ENCODE measurements around the gene KHNYN.
A peak's percentile ranks its signal among the peaks of the same experiment; 100 is the strongest.
"Not testable (repeated sequence)": the region's sequence is repeated elsewhere in the genome, so short reads cannot be mapped to it uniquely, and the experiment has no call there.

KHNYN gene

DNA sequence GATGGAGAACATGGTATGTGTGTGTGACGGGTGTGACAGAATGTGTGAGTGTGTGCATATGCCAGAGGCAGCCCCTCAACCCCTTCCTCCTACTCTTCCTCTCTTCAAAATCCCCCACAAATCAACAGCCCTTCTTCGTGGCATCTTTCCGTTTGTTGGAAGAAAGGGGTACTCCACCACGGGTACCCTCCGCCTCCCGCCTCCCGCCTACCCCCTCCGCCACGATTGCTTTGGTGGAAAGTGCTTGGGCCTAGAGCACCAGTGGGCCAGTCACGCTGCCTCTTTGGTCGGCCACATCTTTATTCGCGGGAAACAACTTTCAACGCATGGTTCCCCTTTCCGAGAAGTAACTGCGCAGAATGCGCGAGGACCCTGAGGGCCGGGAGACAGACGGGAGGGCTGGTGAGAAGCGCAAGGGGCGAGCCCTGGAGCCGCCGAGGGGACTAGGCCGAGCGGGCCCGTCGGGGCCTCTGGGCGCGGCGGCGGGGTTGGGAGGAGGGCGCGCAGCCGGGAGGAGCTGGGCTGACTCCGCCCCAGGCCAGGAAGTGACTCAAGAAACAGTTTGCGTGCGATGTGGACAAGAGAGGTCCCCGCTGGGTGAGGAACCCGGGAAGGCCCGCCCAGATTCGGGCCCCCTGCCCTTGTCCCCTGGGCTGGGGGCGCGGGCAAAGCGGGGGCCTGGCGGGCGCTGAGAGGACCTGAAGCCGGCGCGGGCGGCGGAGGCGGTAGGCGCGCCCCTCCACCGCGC lies at the start of gene KHNYN, which contains the start of gene CBLN3:
Gene KHNYN, plus strand, starts transcription at position 560 of the 748 bp plus-strand sequence. CDS start 777 bp downstream, outside the sequence.
Gene CBLN3, minus strand, starts transcription at position 274 of the 748 bp plus-strand sequence. CDS start 614 bp downstream, outside the sequence.
- DNase-seq, result peak; percentile 92

DNA sequence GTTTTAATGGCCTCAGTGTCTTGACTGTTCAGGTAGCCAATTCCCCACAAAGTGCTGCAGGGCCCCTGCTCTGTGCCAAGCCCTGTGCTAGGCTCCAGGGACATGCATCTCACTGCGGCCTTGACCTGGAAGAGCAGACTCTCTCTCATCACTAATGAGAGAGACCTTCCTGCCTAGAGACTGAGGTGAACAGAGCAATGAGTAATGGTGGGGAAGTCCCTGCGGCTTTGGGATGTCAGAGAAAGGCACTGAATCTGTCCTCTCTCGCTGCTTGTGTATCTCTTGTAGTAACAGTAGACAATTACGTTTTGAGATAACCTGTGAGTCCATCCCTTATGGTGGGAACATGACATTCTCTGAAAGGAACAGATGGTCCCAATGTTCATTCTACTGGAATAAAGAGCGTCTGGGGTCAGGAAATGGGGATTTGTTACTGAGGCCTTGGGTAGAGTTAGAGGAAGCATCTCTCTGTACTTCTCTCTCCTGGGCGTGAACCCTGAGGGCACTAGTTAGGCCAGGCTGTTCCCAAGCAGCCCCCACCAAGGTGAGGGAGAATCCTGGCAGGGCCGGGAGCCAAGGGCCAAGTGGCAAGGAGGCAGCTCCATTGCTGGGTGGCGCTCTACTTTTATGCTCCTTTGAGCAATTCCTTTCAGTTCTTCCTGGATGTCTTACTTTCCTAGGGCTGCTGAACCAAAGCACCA lies 48.2 kb upstream of the KHNYN start:
- no peak for DNase-seq

DNA sequence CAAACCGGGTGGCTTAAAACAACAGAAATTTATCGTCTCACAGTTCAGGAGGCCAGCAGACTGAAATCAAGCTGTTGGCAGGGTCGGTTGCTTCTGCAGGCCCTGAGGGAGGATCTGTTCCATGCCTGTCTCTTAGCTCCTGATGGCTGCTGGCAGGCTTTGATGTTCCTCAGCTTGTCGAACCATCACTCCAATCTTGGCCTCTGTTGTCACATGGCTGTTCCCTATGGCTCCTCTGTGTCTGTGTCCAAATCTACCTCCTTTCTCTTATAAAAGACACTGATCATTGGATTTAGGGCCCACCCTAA lies 47.7 kb upstream of the KHNYN start:
- no peak for DNase-seq

DNA sequence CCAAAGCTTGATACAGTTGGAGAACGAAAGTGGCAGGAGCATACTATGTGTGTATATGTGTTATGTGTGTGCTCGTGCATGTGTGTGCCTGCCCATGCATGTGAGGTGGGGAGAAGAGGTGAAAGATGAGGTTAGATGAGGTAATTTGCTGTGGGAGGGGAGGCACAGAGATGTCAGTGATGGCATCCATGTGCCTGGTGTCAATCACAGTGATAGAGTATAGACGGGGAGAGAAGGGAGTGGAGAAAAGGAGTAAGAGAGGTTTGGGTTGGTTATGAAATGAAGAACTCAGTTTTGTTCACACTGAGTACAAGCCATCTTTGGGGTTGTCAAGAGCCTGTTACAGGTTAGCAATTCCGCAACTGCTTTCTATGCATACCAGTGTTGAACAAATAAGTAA lies 45.6 kb upstream of the KHNYN start:
- no peak for DNase-seq

DNA sequence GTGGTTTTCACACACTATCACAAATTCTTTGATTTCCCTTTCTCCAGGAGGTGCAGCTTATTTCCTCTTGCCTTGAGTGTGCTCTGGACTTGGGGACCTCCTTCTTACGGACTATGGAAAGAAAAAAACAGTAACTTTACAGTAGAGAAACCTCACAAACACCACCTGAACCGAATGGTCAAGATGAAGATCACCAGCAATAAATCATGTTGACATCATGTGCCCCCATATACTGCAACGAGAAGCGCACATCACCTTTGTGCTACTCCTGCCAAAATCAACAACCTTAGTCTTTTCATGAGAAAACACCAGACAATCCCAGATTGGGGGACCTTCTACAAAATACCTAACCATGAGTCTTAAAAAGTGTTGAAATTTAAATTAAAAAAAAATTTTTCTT lies 44.2 kb upstream of the KHNYN start:
- DNase-seq, result no peak

DNA sequence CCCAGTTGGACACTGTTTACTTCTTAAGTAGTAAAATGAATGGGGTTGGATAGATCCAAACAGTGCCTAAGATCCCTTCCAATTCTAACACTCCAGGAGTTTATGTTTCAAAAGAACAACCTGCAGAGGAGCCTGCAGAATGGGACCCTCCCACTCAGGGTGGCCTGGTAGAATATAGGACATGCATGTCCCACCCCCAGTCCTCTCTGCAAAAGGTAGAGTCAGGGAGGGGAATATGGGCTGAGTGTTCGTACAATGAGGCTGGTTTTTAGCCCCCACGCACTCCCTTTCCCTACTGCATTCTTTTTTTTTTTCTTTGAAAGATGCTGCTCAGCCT lies 42.8 kb upstream of the KHNYN start:
- no peak for DNase-seq

DNA sequence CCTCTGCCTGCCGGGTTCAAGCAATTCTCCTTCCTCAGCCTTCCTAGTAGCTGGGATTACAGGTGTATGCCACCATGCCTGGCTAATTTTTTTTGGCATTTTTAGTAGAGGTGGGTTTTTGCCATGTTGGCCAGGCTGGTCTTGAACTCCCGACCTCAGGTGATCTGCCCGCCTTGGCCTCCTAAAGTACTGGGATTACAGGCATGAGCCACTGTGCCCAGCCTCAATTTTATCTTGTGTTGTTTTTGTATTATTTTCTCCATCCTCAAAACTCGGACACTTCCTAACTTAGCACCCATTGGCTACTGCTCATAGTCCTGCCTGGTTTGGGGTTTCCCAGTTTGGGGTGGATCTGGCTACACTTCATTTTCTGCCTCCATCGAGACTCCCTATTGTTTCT lies 42.2 kb upstream of the KHNYN start:
- not testable (repeated sequence) for DNase-seq

DNA sequence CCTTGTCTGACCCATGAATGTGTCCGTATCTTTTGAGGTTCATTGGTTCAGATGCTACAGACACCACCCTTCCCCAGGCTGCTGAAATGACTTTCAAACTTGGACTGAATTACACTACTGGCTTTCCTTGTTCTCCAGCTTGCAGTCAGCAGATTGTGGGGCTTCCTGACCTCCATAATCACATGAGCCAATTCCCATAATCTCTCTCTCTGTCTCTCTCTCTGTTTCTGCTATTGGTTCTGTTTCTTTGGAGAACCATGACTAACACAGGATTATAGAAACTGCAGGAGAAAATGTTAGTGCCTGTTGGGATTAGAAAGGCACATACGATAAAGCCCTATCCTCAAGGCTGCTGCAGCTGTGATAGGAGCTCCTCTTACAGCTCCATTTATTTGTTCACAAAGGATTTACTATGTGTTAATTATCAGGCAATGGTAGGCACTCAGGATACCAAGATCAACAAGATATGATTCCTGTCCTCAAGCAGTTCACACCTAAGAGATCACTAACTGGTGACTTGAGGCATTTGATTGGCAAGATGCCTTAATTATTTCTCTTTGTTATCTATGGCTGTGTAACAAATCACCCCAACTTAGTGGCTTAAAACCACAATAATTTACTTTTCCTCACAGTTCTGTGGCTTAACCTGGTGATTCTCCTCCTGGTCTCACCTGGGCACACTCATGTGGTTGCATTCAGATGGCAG lies 41.1 kb upstream of the KHNYN start:
- DNase-seq, result no peak

DNA sequence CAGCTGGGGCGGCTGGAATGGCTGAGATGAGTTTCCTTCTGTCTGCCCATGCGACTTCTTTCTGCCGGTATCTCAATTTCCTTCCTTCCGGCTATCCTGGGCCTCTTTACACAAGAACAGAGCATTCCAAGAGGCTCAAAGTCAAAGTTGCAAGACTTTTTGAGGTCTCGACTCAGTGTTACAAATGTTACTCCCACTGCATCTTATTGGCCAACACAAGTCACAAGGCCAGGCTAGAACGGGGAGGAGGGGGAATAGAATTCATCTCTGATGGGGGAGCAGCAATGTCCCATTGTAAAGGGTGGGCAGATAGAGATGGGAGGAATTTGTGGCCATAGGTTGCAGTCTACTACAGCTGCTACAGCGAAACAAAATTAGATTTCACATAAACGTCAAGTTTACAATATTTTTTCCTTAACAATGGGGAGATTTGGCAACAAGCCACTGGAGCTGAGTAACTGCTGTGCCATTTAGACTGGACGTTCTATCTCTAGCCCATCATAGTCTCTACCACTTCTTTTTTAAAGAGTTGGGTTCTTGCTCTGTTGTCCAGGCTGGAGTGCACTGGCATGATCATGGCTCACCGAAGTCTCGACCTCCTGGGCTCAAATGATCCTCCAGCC lies 40.4 kb upstream of the KHNYN start:
- DNase-seq, result no peak

DNA sequence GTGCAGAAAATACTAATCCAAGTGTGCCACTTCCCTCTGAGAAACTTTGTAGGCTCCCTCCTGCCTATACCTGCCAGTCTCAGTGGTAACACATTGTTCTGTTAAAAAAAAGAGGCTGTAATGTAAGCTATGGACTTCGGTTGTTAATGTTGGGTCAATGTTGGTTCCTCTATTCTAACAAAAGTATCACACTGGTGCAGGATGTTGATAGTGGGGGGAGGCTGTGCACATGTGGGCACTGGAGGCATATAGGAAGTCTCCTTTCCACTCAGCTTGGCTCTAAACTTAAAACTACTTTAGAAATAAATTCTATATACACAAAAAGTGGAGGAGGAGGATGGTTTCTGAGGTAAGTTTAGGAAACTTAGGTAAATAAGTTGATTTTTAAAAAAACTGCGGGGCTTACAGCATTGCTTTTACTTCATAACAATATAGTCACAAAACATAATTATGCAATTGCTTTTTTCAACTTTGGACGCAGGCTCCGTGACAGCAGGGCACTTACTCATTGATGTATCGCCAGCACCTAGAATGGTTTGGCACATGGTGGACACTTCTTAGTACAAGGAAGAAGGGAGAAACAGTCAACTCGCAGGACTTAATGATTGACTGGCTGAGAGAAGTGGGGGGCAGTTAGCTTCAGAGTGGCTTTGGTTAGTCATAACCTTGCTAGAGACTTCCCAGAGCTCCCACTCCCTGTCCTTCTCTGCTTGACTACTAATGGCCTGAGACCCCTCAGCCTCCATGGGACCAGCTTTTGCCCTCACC lies 38.9 kb upstream of the KHNYN start:
- no peak for DNase-seq

DNA sequence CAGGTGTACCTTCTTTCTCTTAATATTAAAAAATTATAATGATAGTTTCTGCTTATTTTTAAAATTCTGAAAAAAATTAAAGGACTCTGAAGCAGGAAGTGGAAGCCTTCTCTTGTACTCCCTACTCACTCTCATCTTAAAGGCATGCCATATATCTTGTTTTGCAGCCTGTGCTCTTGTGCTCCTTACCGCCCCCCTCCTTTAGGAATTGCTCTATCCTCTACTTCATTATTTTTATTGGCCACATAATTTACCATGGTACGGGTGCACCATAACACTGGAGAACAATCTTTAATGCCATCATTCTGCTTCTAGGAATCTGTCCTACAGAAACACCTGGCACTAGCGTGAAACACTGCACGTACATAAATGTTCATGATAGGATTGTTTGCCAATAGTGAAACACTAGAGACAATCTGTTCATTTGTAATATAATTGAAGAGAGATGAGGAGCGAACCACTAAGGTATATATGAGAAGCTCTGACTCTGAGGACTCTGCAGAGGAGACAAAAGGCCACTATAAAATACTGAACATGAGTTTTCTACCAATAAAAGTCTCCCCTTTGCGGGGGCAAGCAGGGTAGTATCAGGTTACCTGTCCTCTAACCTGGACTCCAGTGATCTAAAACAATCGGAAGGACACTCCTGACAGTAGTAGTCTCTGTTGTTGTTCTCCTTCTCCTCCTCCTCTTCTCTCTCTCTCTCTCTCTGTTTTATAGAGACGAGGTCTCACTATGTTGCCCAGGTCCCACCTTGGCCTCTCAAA lies 37.2 kb upstream of the KHNYN start:
- peak; percentile 59 for DNase-seq

DNA sequence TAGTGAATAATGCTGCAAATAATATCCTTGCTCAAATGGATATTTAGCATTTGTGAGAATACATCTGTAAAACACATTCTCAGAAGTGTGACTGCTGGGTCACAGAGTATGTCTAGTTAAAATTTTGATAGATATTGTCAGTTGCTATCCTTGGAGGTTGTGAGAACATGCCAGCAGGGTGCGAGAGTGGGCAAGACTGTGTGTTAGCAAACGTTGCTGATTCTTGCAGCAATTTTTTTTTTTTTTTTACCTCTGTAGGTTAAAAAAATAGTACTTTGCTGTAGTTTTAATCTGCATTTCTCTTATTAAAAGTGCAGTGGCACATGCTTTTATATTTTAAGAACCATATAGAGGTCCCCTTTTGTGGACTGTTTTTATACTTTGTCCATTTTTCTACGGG lies 35.5 kb upstream of the KHNYN start:
- peak; percentile 62 for DNase-seq

DNA sequence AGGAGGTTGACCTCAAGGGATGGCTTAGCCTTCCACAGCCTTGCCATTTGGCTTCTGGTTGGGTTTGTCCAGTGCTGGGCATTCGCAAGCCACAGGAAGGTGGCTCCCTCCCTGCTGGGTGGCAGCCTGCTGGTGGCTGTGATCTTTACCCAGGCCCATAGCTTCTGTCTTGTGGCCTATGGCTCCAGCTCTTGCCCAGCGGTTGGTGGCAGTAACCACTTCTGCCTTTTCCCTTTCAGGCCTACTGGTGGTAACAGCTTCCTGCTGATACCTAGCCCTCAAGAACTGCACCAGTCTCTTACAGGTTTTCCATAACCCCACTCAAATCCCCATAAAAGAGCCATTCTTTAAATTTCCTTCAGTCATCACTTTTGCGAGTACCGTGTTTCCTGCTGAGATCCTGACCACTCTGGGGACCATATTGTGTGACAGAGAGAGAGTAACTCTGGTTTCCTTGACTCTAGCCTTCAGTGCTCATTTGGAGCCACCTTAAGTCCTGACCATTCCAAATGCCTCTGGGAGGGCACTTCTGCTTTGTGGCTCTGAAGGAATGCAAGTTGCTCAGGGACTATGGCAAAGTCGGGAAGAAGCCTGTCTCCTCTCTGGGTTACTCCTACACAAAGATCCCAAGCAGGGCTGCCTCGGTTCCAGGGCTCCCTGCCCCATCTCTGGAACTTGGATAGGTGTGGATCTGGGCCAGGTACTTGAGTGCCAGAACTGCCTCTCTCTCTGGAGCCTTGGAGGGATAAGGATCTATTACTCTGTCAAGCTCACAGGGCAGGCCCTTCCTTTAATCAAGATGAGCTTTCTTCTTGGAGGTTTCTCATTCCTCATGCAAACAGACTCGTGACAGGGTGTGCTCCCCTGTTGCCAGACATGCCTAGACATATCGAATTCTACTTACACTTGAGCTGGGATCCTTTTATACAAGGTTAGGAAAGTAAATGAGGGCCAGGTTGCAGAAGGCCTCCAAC lies 33.9 kb upstream of the KHNYN start:
- peak; percentile 59 for DNase-seq

DNA sequence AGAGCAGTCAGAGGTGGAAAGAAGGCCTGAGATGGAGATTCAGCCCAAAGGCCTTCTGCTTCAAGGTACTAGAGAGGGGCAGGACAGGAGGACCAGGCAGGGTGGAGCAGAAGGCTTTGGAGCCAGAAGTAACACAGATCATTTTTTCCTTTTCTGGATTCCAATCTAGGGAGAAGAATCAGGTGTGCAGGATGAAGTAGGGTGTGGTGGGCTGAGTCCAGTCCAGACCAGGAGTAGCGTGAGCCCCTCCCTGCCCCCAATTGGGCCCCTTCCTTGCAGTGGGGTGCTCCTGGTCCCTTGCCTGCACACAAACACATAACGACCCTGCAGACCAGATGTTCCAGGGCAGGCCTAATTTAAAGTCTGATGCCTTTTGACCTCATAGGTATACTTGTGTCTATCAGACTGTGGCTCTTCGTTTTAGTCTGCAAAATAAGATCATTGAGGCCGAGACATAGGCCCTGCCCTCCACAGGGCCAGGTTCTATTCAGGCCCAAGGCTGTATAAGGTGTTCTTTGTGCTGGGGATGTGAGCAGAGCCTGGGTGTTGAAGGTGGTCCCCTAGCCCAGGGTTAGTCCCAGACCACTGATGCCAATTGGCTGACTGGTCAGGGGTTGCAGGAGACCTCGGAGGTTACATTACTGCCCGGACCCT lies 32.0 kb upstream of the KHNYN start:
- no peak for DNase-seq

DNA sequence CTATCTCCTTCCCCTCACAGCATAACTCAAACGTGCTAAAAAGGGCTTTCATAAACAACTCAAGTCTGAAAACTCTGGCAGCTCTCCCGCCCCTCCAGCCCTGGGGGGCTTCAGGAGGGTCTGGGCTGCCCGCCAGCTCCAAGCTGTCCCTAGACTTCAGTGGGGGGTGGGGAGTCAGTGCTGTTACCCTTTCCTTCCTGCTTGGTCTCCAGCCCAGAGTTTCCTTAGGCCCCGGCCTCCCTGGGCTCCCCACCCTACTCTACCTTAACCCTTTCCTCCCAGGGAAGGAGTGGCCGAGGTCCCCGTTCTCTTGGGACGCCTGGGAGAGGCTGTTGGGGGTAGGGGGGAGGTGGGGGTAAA lies 31.5 kb upstream of the KHNYN start:
- DNase-seq, result no peak

DNA sequence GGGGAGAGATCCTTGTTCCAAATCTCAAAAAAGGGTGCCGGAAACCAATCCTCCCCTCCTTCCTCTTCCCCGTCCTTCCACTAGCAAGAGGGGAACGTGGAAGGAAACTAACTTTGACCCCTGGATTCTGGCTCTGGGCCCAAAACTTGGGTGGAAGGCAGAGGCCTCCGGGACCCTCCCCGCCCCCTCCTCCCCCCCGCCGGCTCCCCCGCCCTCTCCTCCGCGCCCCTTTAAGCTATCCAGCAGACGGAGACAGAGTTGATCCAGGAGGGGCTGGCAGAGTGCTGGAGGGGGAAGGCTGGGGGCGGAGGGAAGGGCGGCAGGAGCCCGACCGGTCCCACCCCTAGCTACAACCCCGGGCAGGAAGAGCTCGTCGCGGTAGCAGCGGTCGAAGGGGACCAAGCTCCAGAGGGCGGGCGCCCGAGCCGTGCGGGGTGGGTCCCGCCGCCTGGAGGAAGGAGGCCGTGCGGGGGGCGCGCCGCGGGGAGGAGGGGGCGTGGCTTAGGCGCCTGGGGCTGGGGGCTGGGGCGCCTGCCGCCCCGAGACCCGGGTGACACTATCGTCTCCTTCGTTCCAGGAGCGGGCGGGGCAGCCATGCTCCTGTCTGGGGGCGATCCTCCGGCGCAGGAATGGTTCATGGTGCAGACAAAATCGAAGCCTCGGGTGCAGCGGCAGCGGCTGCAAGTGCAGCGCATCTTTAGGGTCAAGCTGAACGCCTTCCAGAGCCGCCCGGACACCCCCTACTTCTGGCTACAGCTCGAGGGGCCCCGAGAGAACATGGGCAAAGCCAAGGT lies 30.9 kb upstream of the KHNYN start, which contains the start of gene NYNRIN:
Gene NYNRIN, plus strand, starts transcription at position 351 of the 794 bp plus-strand sequence. Its CDS starts 244 bp downstream, at position 595.
- DNase-seq, result peak; percentile 38

DNA sequence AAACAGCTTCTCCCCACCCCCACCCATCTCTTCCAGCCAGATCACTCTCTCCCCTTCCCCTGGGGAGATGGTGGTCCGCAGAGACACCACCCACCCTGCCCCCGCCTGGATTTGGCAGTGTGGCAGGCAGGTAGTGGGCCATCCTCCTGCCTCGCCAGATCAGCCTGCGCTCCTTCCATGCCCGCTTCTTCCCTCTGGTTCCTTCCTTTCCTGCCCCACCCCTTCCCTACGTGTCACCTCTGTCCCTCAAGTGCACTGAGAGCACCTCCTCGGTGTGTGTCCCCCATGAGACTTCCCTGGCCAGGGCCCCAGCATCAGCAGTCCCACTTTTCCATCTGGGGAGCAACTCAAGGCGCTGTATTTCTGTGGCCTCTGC lies 30.3 kb upstream of the KHNYN start:
- no peak for DNase-seq

DNA sequence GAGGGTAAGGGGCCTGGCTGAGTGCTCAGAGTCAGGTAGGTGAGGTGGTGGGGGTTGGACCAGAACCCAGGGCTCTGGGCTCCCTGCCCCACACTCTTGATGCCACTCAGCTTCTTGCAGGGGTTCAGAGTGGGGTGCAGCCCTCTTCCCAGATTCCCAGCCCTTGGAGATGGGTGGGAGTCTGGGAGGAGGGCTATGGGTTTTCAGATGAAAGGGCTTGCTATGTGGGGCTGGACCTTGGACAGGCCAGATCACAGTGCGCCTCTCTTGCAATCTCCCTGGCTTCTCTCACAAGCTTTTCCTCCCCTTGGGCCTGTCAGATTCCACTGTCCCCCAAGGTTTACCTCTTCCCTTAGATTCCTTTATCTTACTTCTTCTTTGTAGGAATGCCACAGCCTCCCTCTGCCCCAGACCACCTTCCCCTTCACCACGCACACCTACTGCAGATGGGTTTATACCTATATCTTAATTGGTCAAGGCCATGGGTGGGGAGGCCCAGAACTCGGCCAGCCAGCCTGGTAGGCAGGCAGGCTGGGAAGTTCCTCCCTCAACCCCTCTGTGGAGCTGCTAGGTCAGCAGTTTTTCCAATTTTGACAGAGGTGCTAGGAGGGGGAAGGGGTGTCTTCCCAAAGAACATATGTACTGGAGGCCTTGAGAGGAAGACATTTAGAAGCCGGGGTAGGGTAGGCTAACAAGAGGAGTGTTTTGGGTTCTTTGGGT lies 29.6 kb upstream of the KHNYN start:
- DNase-seq, result no peak

Measured in hematopoietic multipotent progenitor cell treated with erythropoietin and hydrocortisone succinate and interleukin-3 and kit ligand, for 8 days (in vitro differentiated cells).